GM10266 (cell line): ENCODE measurements around the gene TYRO3.
"Not testable (repeated sequence)": the region's sequence is repeated elsewhere in the genome, so short reads cannot be mapped to it uniquely, and the experiment has no call there.

Experiments used
- DNase-seq: peaks from one replicate; pipeline ENCODE4 v3.0.0; 2012; ENCODE audit errors: extremely low spot score
- CTCF ChIP-seq: IDR thresholded peaks from 2 replicates; pipeline ENCODE4 v1.5.1; 2012; ENCODE audit warnings: mild to moderate bottlenecking, low read depth; ENCODE audit not compliant: control insufficient read depth, insufficient read depth; ENCODE audit errors: missing control alignments

The TYRO3 gene

GRCh38 chr15:41567261-41567660 is 8.2 kb downstream of the TYRO3 start:
- DNase-seq = no peak
- TF ChIP-seq CTCF = no peak

- no peak for TF ChIP-seq CTCF
- DNase-seq = no peak
Observed at GRCh38 chr15:41567862-41568261, 8.8 kb downstream of the TYRO3 start.

DNA sequence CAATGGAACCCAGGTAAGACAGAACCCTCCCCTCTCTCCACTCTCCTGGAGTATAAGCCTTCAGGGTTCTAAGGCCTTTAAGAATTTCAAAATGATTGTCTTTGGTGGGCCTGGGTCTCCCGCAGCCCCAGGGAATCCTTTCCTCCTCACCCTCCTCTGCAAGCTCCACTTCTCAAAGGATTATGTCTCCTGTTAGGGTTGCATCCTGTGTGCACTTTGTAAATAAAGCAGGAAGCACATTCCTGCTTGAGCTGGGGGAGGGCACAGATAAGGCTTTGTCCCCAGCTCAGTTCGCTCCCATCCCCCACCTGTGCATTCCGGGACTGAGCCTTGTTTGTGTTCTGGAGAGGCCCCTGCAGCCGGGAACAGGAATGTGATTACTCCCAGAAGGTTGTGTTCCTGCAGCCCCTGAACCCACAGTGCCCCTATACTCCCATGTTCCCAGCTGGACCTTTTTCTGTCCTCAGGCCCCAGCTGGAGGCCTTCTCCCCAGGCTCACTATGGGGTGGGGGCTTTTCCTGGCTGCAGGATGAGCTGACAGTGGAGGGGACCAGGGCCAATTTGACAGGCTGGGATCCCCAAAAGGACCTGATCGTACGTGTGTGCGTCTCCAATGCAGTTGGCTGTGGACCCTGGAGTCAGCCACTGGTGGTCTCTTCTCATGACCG is 9.5 kb downstream of the TYRO3 start:
- no peak for TF ChIP-seq CTCF
- DNase-seq = no peak

DNA sequence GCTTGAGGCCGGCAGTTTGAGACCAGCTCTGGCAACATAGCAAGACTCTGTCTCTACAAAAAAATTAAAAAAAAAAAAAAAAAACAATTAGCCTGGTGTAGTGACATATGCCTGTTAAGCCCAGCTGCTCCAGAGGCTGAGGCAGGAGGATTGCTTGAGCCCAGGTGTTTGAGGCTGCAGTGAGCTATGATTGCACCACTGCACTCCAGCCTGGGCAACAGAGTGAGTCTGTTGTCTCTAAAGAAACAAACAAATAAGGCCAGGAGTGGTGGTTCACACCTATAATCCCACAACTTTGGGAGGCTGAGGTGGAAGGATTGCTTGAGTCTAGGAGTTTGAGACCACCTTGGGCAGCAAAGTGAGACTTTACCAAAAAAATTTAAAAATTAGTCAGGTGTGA is 10.2 kb downstream of the TYRO3 start:
- DNase-seq = not testable (repeated sequence)

- no peak for TF ChIP-seq CTCF
- DNase-seq = no peak
Observed at GRCh38 chr15:41570764-41571163, 11.8 kb downstream of the TYRO3 start.

DNA sequence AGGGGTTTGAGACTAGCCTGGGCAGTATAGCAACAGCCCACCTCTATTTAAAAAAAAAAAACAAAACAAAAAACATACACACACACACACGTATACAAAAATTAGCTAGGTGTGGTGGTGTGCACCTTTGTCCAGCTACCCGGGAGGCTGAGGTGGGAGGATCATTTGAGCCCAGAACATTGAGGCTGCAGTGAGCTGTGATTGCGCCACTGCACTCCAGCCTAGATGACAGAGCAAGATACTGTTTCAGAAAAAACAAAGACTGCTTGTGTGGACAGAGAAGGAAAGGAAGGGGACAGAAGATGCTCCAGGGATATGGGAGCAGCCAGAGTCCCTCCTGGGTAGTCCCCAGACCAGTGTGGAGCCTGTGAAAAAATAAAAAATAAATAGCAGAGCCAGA is 12.9 kb downstream of the TYRO3 start:
- no peak for DNase-seq
- no peak for TF ChIP-seq CTCF

GRCh38 chr15:41572866-41573265 is 13.9 kb downstream of the TYRO3 start:
- peak; percentile 2 for DNase-seq
- no peak for TF ChIP-seq CTCF

DNA sequence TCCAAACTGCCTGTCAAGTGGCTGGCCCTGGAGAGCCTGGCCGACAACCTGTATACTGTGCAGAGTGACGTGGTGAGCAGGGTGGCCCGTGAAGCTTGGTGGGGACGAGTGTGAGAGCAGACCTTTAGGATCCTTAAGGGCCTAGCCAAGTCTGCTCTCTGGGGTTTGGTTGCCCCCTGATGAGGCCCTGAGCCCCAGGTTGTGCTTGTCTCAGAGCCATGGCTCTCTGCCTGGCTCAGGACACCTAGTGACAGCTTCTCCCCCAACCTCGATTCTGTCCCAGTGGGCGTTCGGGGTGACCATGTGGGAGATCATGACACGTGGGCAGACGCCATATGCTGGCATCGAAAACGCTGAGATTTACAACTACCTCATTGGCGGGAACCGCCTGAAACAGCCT is 14.4 kb downstream of the TYRO3 start:
- DNase-seq = peak; percentile 4
- TF ChIP-seq CTCF = no peak
